Omental fat pad (tissue), 4 donors: ENCODE measurements around the gene SMIM13. TPM values are rescaled to one million over a fixed set of nuclear protein-coding genes. Genes with fewer than 3 reads are reported as not detected.

ENCODE experiments used
- ATAC-seq: fragments of 150-250 bp; one replicate; pipeline ENCODE4 v1.9.1; 2016; ENCODE audit warnings: mild to moderate bottlenecking, moderate library complexity; ENCODE audit not compliant: low FRiP score
- DNase-seq: peaks from one replicate; pipeline ENCODE4 v3.0.0-alpha.2; 2019; ENCODE audit warnings: low spot score
- small RNA-seq: library from RNA; depleted of rRNA; stranded (forward); fragments of <200 nt; gene quantifications from one replicate; pipeline ENCODE3, GENCODE V24; 2016
- total RNA-seq, 4 donors: library from RNA; depleted of rRNA; stranded (reverse); fragments of >200 nt; gene quantifications; one replicate each; pipeline ENCODE4 v1.1.0, GENCODE V29; 2016
- TF ChIP-seq, protein P1 (sequence below), 3 donors: fragments of 450-650 bp; IDR thresholded peaks; one replicate each; pipeline ENCODE4 v1.5.1; 2016 to 2017; ENCODE audit warnings: antibody characterized with exemption in 3 of 3, mild to moderate bottlenecking in 3 of 3, moderate library complexity in 2 of 3

SMIM13 gene
- total RNA-seq, 4 donors from 2014 or later, result 7.7 to 10.0 (median 8.2) TPM

DNA sequence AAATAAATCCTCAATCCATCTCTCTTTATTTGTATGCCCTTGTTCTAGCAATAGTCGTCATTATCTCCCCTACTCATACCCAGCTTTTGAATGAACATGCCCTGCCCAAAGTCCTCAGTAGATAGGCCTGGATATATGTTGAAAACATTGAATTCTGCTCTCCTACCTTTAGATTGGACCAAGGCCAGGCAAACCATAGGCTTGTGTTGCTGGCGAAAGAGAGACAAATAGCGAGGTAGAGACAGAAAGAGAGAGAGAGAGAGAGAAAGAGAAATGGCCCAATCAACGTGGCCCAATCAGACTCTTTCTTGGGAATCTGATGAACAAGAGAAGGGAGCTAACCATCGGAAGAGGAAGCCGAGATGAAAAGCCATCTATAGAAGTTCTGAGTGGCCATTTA lies 93.7 kb downstream of the SMIM13 start:
- DNase-seq (no peak), ATAC-seq (no peak)
- TF ChIP-seq, protein P1, sequence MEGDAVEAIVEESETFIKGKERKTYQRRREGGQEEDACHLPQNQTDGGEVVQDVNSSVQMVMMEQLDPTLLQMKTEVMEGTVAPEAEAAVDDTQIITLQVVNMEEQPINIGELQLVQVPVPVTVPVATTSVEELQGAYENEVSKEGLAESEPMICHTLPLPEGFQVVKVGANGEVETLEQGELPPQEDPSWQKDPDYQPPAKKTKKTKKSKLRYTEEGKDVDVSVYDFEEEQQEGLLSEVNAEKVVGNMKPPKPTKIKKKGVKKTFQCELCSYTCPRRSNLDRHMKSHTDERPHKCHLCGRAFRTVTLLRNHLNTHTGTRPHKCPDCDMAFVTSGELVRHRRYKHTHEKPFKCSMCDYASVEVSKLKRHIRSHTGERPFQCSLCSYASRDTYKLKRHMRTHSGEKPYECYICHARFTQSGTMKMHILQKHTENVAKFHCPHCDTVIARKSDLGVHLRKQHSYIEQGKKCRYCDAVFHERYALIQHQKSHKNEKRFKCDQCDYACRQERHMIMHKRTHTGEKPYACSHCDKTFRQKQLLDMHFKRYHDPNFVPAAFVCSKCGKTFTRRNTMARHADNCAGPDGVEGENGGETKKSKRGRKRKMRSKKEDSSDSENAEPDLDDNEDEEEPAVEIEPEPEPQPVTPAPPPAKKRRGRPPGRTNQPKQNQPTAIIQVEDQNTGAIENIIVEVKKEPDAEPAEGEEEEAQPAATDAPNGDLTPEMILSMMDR (IDR thresholded peaks at IDR 0.05), result no peak

Small RNA genes within 50 kb of the gene (small RNA-seq; reads per million reads assigned to genes)
- gene AL136139.1, result not detected

Other genes with a start within 250 kb of the SMIM13 start
- not detected for gene GCM2, start 211.8 kb upstream of the SMIM13 start, total RNA-seq
- gene SYCP2L, start 206.8 kb upstream of the SMIM13 start, total RNA-seq, result 1 to 10 TPM in 3 of 4 donors, under 1 TPM in 1; 0.47 to 3.3 (median 1.6) TPM
- gene ELOVL2, start 49.5 kb upstream of the SMIM13 start, total RNA-seq, result 1 to 10 TPM in 1 of 4 donors, under 1 TPM in 3; 0.13 to 1.3 (median 0.63) TPM
- gene ERVFRD-1, start 17.9 kb downstream of the SMIM13 start, total RNA-seq, result under 1 TPM in 2 of 4 donors, not detected in 2; 0.24 to 0.32 TPM
- 100 to 1,000 TPM in 2 of 4 donors, 10 to 100 TPM in 2; 77.2 to 196 (median 106) TPM for gene NEDD9, start 138.8 kb downstream of the SMIM13 start, total RNA-seq